Activated CD4-positive, alpha-beta memory T cell treated with anti-CD3 and anti-CD28 coated beads, Interleukin-2, amount 10 ng/mL, durations not matched to agents 7 days and 5 days (primary cell): Measurements from ENCODE around the gene C2orf80. TPM values are rescaled to one million over a fixed set of nuclear protein-coding genes. Genes with fewer than 3 reads are reported as not detected.

Source experiments
- CTCF ChIA-PET: fragments of 350-600 bp; sonication (Branson Sonifier 250); formaldehyde crosslinking; loops from one replicate; lab custom pipeline; 2021; ENCODE audit warnings: antibody characterized with exemption, inconsistent platforms; lab: Charles Lee
- POLR2A ChIA-PET: fragments of 350-600 bp; sonication (Branson Sonifier 250); formaldehyde crosslinking; loops from one replicate; lab custom pipeline; 2021; ENCODE audit warnings: antibody characterized with exemption; lab: Charles Lee
- DNase-seq: peaks from one replicate; pipeline ENCODE4 v3.0.0-alpha.2; 2020
- H3K27ac Mint-ChIP-seq: one replicate; pipeline ENCODE4 v1.8.0; 2021; ENCODE audit warnings: mild to moderate bottlenecking, mixed read lengths
- H3K27me3 Mint-ChIP-seq: one replicate; pipeline ENCODE4 v1.8.0; 2021; ENCODE audit warnings: mixed read lengths
- H3K36me3 Mint-ChIP-seq: one replicate; pipeline ENCODE4 v1.8.0; 2021; ENCODE audit warnings: low read depth, mixed read lengths
- H3K4me1 Mint-ChIP-seq: one replicate; pipeline ENCODE4 v1.8.0; 2021; ENCODE audit warnings: mixed read lengths
- H3K4me3 Mint-ChIP-seq: one replicate; pipeline ENCODE4 v1.8.0; 2021; ENCODE audit warnings: mild to moderate bottlenecking, mixed read lengths
- H3K9me3 Mint-ChIP-seq: one replicate; pipeline ENCODE4 v1.8.0; 2021; ENCODE audit warnings: mixed read lengths
- total RNA-seq, 2 experiments: library from RNA; stranded (reverse); gene quantifications; one replicate each; pipeline ENCODE4 v1.2.3, GENCODE V29; 2021

C2orf80 gene
- total RNA-seq, 2 experiments from 2014 or later = not detected

GRCh38 chr2:208195531-208195930 is 5.7 kb upstream of the C2orf80 start:
- ChIA-PET POLR2A (no interaction called here), CTCF (no interaction called here)
- H3K4me3 Mint-ChIP-seq = no peak overlapping the region
- no peak overlapping the region for H3K27ac Mint-ChIP-seq
- H3K36me3 Mint-ChIP-seq = no peaks in the 10 kb centered on the region
- no peaks in the 10 kb centered on the region for H3K9me3 Mint-ChIP-seq
- DNase-seq = no peak
- H3K27me3 Mint-ChIP-seq = peaks cover 4% of the 10 kb centered on the region
- H3K4me1 Mint-ChIP-seq = no peaks in the 10 kb centered on the region

- no peak for DNase-seq
- no peaks in the 10 kb centered on the region for H3K4me1 Mint-ChIP-seq
- POLR2A ChIA-PET = no interaction called here
- no peak overlapping the region for H3K4me3 Mint-ChIP-seq
- CTCF ChIA-PET = interaction anchor here (1.7 kb wide), 1 partner anchor 18 kb away, joined by 3 read pairs; no protein-coding TSS in a partner anchor
- H3K27me3 Mint-ChIP-seq = peaks cover 2% of the 10 kb centered on the region
- no peaks in the 10 kb centered on the region for H3K9me3 Mint-ChIP-seq
- no peak overlapping the region for H3K27ac Mint-ChIP-seq
- no peaks in the 10 kb centered on the region for H3K36me3 Mint-ChIP-seq
These were observed 2.9 kb upstream of the C2orf80 start for GRCh38 chr2:208192611-208193236.

- Mint-ChIP-seq H3K4me1 (no peaks in the 10 kb centered on the region), H3K27ac (no peak overlapping the region), H3K4me3 (no peak overlapping the region), H3K36me3 (no peaks in the 10 kb centered on the region), H3K27me3 (peaks cover 6% of the 10 kb centered on the region), H3K9me3 (no peaks in the 10 kb centered on the region)
- ChIA-PET CTCF (interaction anchor here (0.7 to 1.0 kb wide), 3 partner anchors 9 to 13 kb away, joined by 3 read pairs; no protein-coding TSS in a partner anchor), POLR2A (no interaction called here)
- no peak for DNase-seq
These were observed 591 bp downstream of the C2orf80 start for GRCh38 chr2:208189069-208189809.

- H3K36me3 Mint-ChIP-seq = no peaks in the 10 kb centered on the region
- ChIA-PET POLR2A (no interaction called here), CTCF (interaction anchor here (3.8 kb wide), 1 partner anchor 11 kb away, joined by 15 read pairs; no protein-coding TSS in a partner anchor)
- no peak overlapping the region for H3K4me3 Mint-ChIP-seq
- DNase-seq = no peak
- H3K4me1 Mint-ChIP-seq = no peaks in the 10 kb centered on the region
- peaks cover 16% of the 10 kb centered on the region for H3K27me3 Mint-ChIP-seq
- H3K27ac Mint-ChIP-seq = no peak overlapping the region
- H3K9me3 Mint-ChIP-seq = no peaks in the 10 kb centered on the region
These were observed 2.9 kb downstream of the C2orf80 start for GRCh38 chr2:208186893-208187292.

GRCh38 chr2:208186465-208186864 is 3.4 kb downstream of the C2orf80 start:
- CTCF ChIA-PET = interaction anchor here (3.8 kb wide), 1 partner anchor 11 kb away, joined by 15 read pairs; no protein-coding TSS in a partner anchor
- H3K9me3 Mint-ChIP-seq = no peaks in the 10 kb centered on the region

GRCh38 chr2:208183972-208184705 is 5.7 kb downstream of the C2orf80 start:
- Mint-ChIP-seq H3K27me3 (peaks cover 19% of the 10 kb centered on the region), H3K36me3 (no peaks in the 10 kb centered on the region), H3K9me3 (no peaks in the 10 kb centered on the region), H3K27ac (no peak overlapping the region), H3K4me3 (no peak overlapping the region), H3K4me1 (no peaks in the 10 kb centered on the region)
- no peak for DNase-seq
- CTCF ChIA-PET = interaction anchor here (1.5 to 3.8 kb wide), 2 partner anchors 9 to 11 kb away, joined by 3 to 15 read pairs; no protein-coding TSS in a partner anchor
- POLR2A ChIA-PET = no interaction called here

More at GRCh38 chr2:208186465-208186864, 3.4 kb downstream of the C2orf80 start:
- no peaks in the 10 kb centered on the region for H3K4me1 Mint-ChIP-seq
- POLR2A ChIA-PET = no interaction called here
- DNase-seq = no peak
- no peak overlapping the region for H3K4me3 Mint-ChIP-seq
- H3K36me3 Mint-ChIP-seq = no peaks in the 10 kb centered on the region
- H3K27me3 Mint-ChIP-seq = peaks cover 16% of the 10 kb centered on the region
- no peak overlapping the region for H3K27ac Mint-ChIP-seq

GRCh38 chr2:208183526-208183925 is 6.3 kb downstream of the C2orf80 start:
- ChIA-PET POLR2A (no interaction called here), CTCF (interaction anchor here (1.5 to 3.8 kb wide), 2 partner anchors 8 to 11 kb away, joined by 3 to 15 read pairs; no protein-coding TSS in a partner anchor)
- H3K36me3 Mint-ChIP-seq = no peaks in the 10 kb centered on the region
- no peak for DNase-seq
- no peaks in the 10 kb centered on the region for H3K4me1 Mint-ChIP-seq
- no peaks in the 10 kb centered on the region for H3K9me3 Mint-ChIP-seq
- no peak overlapping the region for H3K4me3 Mint-ChIP-seq
- H3K27ac Mint-ChIP-seq = no peak overlapping the region
- peaks cover 19% of the 10 kb centered on the region for H3K27me3 Mint-ChIP-seq

GRCh38 chr2:208182835-208183234 is 7.0 kb downstream of the C2orf80 start:
- no peak for DNase-seq
- H3K27me3 Mint-ChIP-seq = peaks cover 19% of the 10 kb centered on the region
- no peaks in the 10 kb centered on the region for H3K36me3 Mint-ChIP-seq
- no peaks in the 10 kb centered on the region for H3K9me3 Mint-ChIP-seq
- no peak overlapping the region for H3K27ac Mint-ChIP-seq
- ChIA-PET POLR2A (no interaction called here), CTCF (interaction anchor here (1.5 kb wide), 1 partner anchor 10 kb away, joined by 3 read pairs; no protein-coding TSS in a partner anchor)
- no peak overlapping the region for H3K4me3 Mint-ChIP-seq
- no peaks in the 10 kb centered on the region for H3K4me1 Mint-ChIP-seq

GRCh38 chr2:208179028-208179609 is 10.7 kb downstream of the C2orf80 start:
- CTCF ChIA-PET = no interaction called here
- POLR2A ChIA-PET = no interaction called here
- Mint-ChIP-seq H3K4me1 (no peaks in the 10 kb centered on the region), H3K4me3 (no peak overlapping the region), H3K27me3 (peaks cover 14% of the 10 kb centered on the region), H3K9me3 (no peaks in the 10 kb centered on the region), H3K27ac (no peak overlapping the region), H3K36me3 (no peaks in the 10 kb centered on the region)
- no peak for DNase-seq

GRCh38 chr2:208175840-208176153 is 14.0 kb downstream of the C2orf80 start:
- no peaks in the 10 kb centered on the region for H3K36me3 Mint-ChIP-seq
- H3K27me3 Mint-ChIP-seq = peaks cover 14% of the 10 kb centered on the region
- DNase-seq = no peak
- H3K9me3 Mint-ChIP-seq = no peaks in the 10 kb centered on the region
- H3K4me1 Mint-ChIP-seq = no peaks in the 10 kb centered on the region
- POLR2A ChIA-PET = interaction anchor here (0.7 kb wide), 2 partner anchors 77 to 196 kb away, joined by 3 read pairs; no protein-coding TSS in a partner anchor
- H3K27ac Mint-ChIP-seq = no peak overlapping the region
- CTCF ChIA-PET = interaction anchor here (0.6 to 2.9 kb wide), 19 partner anchors 8 to 460 kb away, joined by 3 to 32 read pairs (median 4); partner anchors contain the start of genes C2orf80, IDH1 and PIKFYVE
- H3K4me3 Mint-ChIP-seq = no peak overlapping the region

- Mint-ChIP-seq H3K4me1 (no peaks in the 10 kb centered on the region), H3K27ac (no peak overlapping the region), H3K9me3 (no peaks in the 10 kb centered on the region), H3K27me3 (peaks cover 14% of the 10 kb centered on the region), H3K4me3 (no peak overlapping the region), H3K36me3 (no peaks in the 10 kb centered on the region)
- ChIA-PET CTCF (interaction anchor here (0.6 to 2.9 kb wide), 23 partner anchors 7 to 459 kb away, joined by 3 to 32 read pairs (median 4); partner anchors contain the start of genes C2orf80, IDH1 and PIKFYVE), POLR2A (interaction anchor here (0.7 kb wide), 3 partner anchors 78 to 549 kb away, joined by 3 read pairs; no protein-coding TSS in a partner anchor)
- peak; percentile 59 for DNase-seq
These were observed 14.6 kb downstream of the C2orf80 start for GRCh38 chr2:208175069-208175839.

GRCh38 chr2:208174144-208174543 is 15.7 kb downstream of the C2orf80 start:
- Mint-ChIP-seq H3K36me3 (no peaks in the 10 kb centered on the region), H3K9me3 (no peaks in the 10 kb centered on the region), H3K27me3 (peaks cover 18% of the 10 kb centered on the region), H3K27ac (no peak overlapping the region), H3K4me1 (no peaks in the 10 kb centered on the region), H3K4me3 (no peak overlapping the region)
- DNase-seq = no peak
- POLR2A ChIA-PET = no interaction called here
- CTCF ChIA-PET = interaction anchor here (0.7 to 2.9 kb wide), 5 partner anchors 9 to 79 kb away, joined by 3 to 32 read pairs (median 4); partner anchors contain the start of gene IDH1
